Upper lobe of left lung (tissue), 6 donors: ENCODE results near the gene CBR1. TPM values are rescaled to one million over a fixed set of nuclear protein-coding genes. Genes with fewer than 3 reads are reported as not detected.

Experiments used
- ATAC-seq, 2 donors: fragments of 200-7000 bp; cut with Tn5 transposase; one replicate each; pipeline ENCODE4 v1.9.1; 2022; ENCODE audit warnings: mild to moderate bottlenecking in 2 of 2, moderate library complexity in 2 of 2; ENCODE audit not compliant: low FRiP score in 2 of 2
- DNase-seq, 2 donors: peaks; one replicate each; pipeline ENCODE4 v3.0.0-alpha.2; 2019 to 2020
- H3K27ac ChIP-seq, 4 donors: fragments of 200-600 bp; sonication (generic); one replicate each; pipeline ENCODE4 v1.5.1; 2016 to 2019
- H3K27me3 ChIP-seq, 4 donors: fragments of 200-600 bp; sonication (generic); one replicate each; pipeline ENCODE4 v1.5.1; 2017 to 2019
- H3K36me3 ChIP-seq, 4 donors: fragments of 200-600 bp; sonication (generic); one replicate each; pipeline ENCODE4 v1.5.1; 2016 to 2019
- H3K4me1 ChIP-seq, 4 donors: fragments of 200-600 bp; sonication (generic); one replicate each; pipeline ENCODE4 v1.5.1; 2018 to 2019
- H3K4me3 ChIP-seq, 4 donors: fragments of 200-600 bp; sonication (generic); one replicate each; pipeline ENCODE4 v1.5.1; 2017 to 2019; ENCODE audit warnings: mild to moderate bottlenecking in 2 of 4, moderate library complexity in 1 of 4
- H3K9me3 ChIP-seq, 4 donors: fragments of 200-600 bp; sonication (generic); one replicate each; pipeline ENCODE4 v1.5.1; 2018 to 2019
- CTCF ChIP-seq, 6 experiments: fragments of 450-650 bp in 4 of 6; fragments of 200-600 bp in 2 of 6; sonication (generic) in 2 of 6; IDR thresholded peaks; one replicate each; pipeline ENCODE4 v1.5.1; 2016 to 2019; ENCODE audit warnings: antibody characterized with exemption in 6 of 6
- EP300 ChIP-seq, 4 donors: sonication (generic); formaldehyde crosslinking; IDR thresholded peaks; one replicate each; pipeline ENCODE4 v1.5.1; 2017; ENCODE audit warnings: antibody characterized with exemption in 4 of 4, control low read depth in 2 of 4
- POLR2A ChIP-seq, 4 donors: fragments of 450-650 bp; IDR thresholded peaks; one replicate each; pipeline ENCODE4 v1.5.1; 2016 to 2017; ENCODE audit warnings: antibody characterized with exemption in 4 of 4, mild to moderate bottlenecking in 2 of 4
- POLR2AphosphoS5 ChIP-seq, 2 donors: sonication (generic); formaldehyde crosslinking; IDR thresholded peaks; one replicate each; pipeline ENCODE4 v1.5.1; 2017; ENCODE audit warnings: antibody characterized with exemption in 2 of 2
- WGBS, 2 donors: methylation state at CpG; one replicate each; pipeline ENCODE4 v1.1.5; 2017 to 2018; 5-methylcytosine and 5-hydroxymethylcytosine counted together
- total RNA-seq, 6 donors: library from RNA; depleted of rRNA in 4 of 6; stranded (reverse); fragments of >200 nt in 4 of 6; gene quantifications; one replicate each; pipeline versions ENCODE4 v1.1.0 to v1.2.1, GENCODE V29; 2016 to 2021
- donor health status: DM: no; HTN: no; CAD: no; lungs with moderate emphysema.
- donor health status: DM: no; HTN: yes; CAD: no; lungs with severe emphysema.

Gene CBR1
- total RNA-seq, 6 donors from 2014 or later: 62.6 to 322 (median 106) TPM

GRCh38 chr21:36104317-36105300 lies 34.8 kb downstream of the CBR1 start:
- no peaks in the 10 kb centered on the region for H3K27me3 ChIP-seq
- H3K9me3 ChIP-seq: no peaks in the 10 kb centered on the region
- no peaks in the 10 kb centered on the region for H3K36me3 ChIP-seq
- no peak overlapping the region for H3K27ac ChIP-seq
- TF ChIP-seq CTCF (IDR thresholded peaks at IDR 0.05) (peak in 5 of 6 experiments; percentile 25 to 42 (median 27)), EP300 (IDR thresholded peaks at IDR 0.05) (no peak)
- H3K4me3 ChIP-seq: peak overlapping the region in 2 of 4 donors; percentile 3 to 27
- ATAC-seq (peak in 1 of 2 donors; percentile 58), DNase-seq (no peak)
- WGBS, 2 donors: 41 to 44% methylated on average over 26 to 29 of the region's 29 CpGs
- peaks cover 0 to 8% (median 0%) of the 10 kb centered on the region in 4 donors for H3K4me1 ChIP-seq

GRCh38 chr21:36105327-36105842 lies 35.6 kb downstream of the CBR1 start:
- Histone ChIP-seq H3K27ac (no peak overlapping the region), H3K27me3 (no peaks in the 10 kb centered on the region), H3K36me3 (no peaks in the 10 kb centered on the region), H3K4me1 (peaks cover 0 to 8% (median 0%) of the 10 kb centered on the region in 4 donors), H3K4me3 (peak overlapping the region in 1 of 4 donors; percentile 27), H3K9me3 (no peaks in the 10 kb centered on the region)
- DNase-seq: no peak
- WGBS, 2 donors: 55 to 64% methylated on average over 4 of the region's 4 CpGs
- TF ChIP-seq POLR2A (IDR thresholded peaks at IDR 0.05) (no peak), POLR2AphosphoS5 (IDR thresholded peaks at IDR 0.05) (no peak)
- ATAC-seq: no peak

- H3K27ac ChIP-seq: no peak overlapping the region
- ATAC-seq: no peak
- 91 to 93% methylated on average over 10 of the region's 10 CpGs for WGBS, 2 donors
- H3K27me3 ChIP-seq: no peaks in the 10 kb centered on the region
- H3K4me3 ChIP-seq: no peak overlapping the region
- TF ChIP-seq EP300 (IDR thresholded peaks at IDR 0.05): no peak
- no peak for TF ChIP-seq POLR2A (IDR thresholded peaks at IDR 0.05)
- TF ChIP-seq CTCF (IDR thresholded peaks at IDR 0.05): no peak
- no peak for TF ChIP-seq POLR2AphosphoS5 (IDR thresholded peaks at IDR 0.05)
- no peak for DNase-seq
- H3K36me3 ChIP-seq: no peaks in the 10 kb centered on the region
- no peaks in the 10 kb centered on the region for H3K9me3 ChIP-seq
- H3K4me1 ChIP-seq: peaks cover 0 to 20% (median 11%) of the 10 kb centered on the region in 4 donors
Observed at GRCh38 chr21:36109868-36110267, 40.0 kb downstream of the CBR1 start.

GRCh38 chr21:36111238-36111637 lies 41.4 kb downstream of the CBR1 start:
- TF ChIP-seq POLR2AphosphoS5 (IDR thresholded peaks at IDR 0.05): no peak
- Histone ChIP-seq H3K9me3 (no peaks in the 10 kb centered on the region), H3K36me3 (no peaks in the 10 kb centered on the region), H3K4me3 (no peak overlapping the region), H3K27ac (no peak overlapping the region), H3K27me3 (no peaks in the 10 kb centered on the region), H3K4me1 (peaks cover 0 to 20% (median 11%) of the 10 kb centered on the region in 4 donors)
- no peak for ATAC-seq
- 74 to 80% methylated on average over 8 of the region's 8 CpGs for WGBS, 2 donors
- DNase-seq: peak; percentile 56 to 57

- peak overlapping the region in 3 of 4 donors; percentile 33 to 51 (median 50) for H3K4me3 ChIP-seq
- no peaks in the 10 kb centered on the region for H3K9me3 ChIP-seq
- peak; percentile 57 to 86 for ATAC-seq
- TF ChIP-seq POLR2A (IDR thresholded peaks at IDR 0.05) (peak in 1 of 4 donors; percentile 31), CTCF (IDR thresholded peaks at IDR 0.05) (no peak), EP300 (IDR thresholded peaks at IDR 0.05) (peak in 1 of 4 donors; percentile 6), POLR2AphosphoS5 (IDR thresholded peaks at IDR 0.05) (peak in 1 of 2 donors; percentile 19)
- no peaks in the 10 kb centered on the region for H3K36me3 ChIP-seq
- WGBS, 2 donors: 47 to 48% methylated on average over 17 of the region's 17 CpGs
- peak in 1 of 2 donors; percentile 83 for DNase-seq
- peaks cover 0 to 24% (median 12%) of the 10 kb centered on the region in 4 donors for H3K4me1 ChIP-seq
- H3K27ac ChIP-seq: peak overlapping the region; percentile 66 to 83 (median 74)
- no peaks in the 10 kb centered on the region for H3K27me3 ChIP-seq
Observed at GRCh38 chr21:36113647-36114428, 44.0 kb downstream of the CBR1 start.
